H1 (cell line): ENCODE data around the gene SUDS3. TPM values are rescaled to one million over a fixed set of nuclear protein-coding genes. Genes with fewer than 3 reads are reported as not detected.

Source experiments
- CTCF ChIA-PET: fragments of 300-600 bp; sonication (Branson Sonifier 250); formaldehyde crosslinking; loops from one replicate; lab custom pipeline; 2021; ENCODE audit not compliant: partially characterized antibody; lab: Charles Lee
- POLR2A ChIA-PET: fragments of 300-600 bp; sonication (Branson Sonifier 250); formaldehyde crosslinking; loops from one replicate; lab custom pipeline; 2021; ENCODE audit warnings: inconsistent platforms; ENCODE audit not compliant: partially characterized antibody; lab: Charles Lee
- DNase-seq, 2 experiments: peaks; one replicate each; pipeline versions ENCODE4 v3.0.0 to v3.0.0-alpha.2; 2010 to 2022; ENCODE audit warnings: low spot score in 2 of 2, low read depth in 1 of 2, mixed read lengths in 1 of 2
- FAIRE-seq: peaks from 2 replicates; lab custom pipeline; 2011; peaks lifted over from hg19 to GRCh38; lab: Jason Lieb, UNC
- H2AFZ ChIP-seq: 2 replicates; pipeline ENCODE4 v1.8.1; 2012; ENCODE audit warnings: low read length, inconsistent platforms
- H2AK5ac ChIP-seq: 2 replicates; pipeline ENCODE4 v1.6.1; 2013; ENCODE audit warnings: low read depth, low read length
- H2BK120ac ChIP-seq: replicated peaks from 2 replicates; pipeline ENCODE3; 2013; ENCODE audit warnings: low read depth, low read length, inconsistent platforms
- H2BK12ac ChIP-seq: 2 replicates; pipeline ENCODE4 v1.6.1; 2013; ENCODE audit warnings: low read depth, low read length
- H2BK15ac ChIP-seq: 2 replicates; pipeline ENCODE4 v1.6.1; 2013; ENCODE audit warnings: low read length
- H2BK20ac ChIP-seq: 2 replicates; pipeline ENCODE4 v1.6.1; 2013; ENCODE audit warnings: low read length
- H2BK5ac ChIP-seq: 2 replicates; pipeline ENCODE4 v1.6.1; 2013; ENCODE audit warnings: low read depth, low read length
- H3K14ac ChIP-seq: 2 replicates; pipeline ENCODE4 v1.6.1; 2013; ENCODE audit warnings: inconsistent platforms; ENCODE audit not compliant: insufficient read length
- H3K18ac ChIP-seq: 2 replicates; pipeline ENCODE4 v1.6.1; 2013; ENCODE audit warnings: low read length; ENCODE audit errors: extremely low read depth
- H3K23ac ChIP-seq: 2 replicates; pipeline ENCODE4 v1.6.1; 2013; ENCODE audit warnings: inconsistent platforms; ENCODE audit not compliant: insufficient read length
- H3K23me2 ChIP-seq: 2 replicates; pipeline ENCODE4 v1.6.1; 2013; ENCODE audit warnings: low read depth, low read length
- H3K27ac ChIP-seq: 2 replicates; pipeline ENCODE4 v1.6.1; 2011; ENCODE audit warnings: low read depth, low read length, inconsistent platforms
- H3K27me3 ChIP-seq, 4 experiments: replicated peaks in 1 of 4; 1 replicate in 1 of 4; 2 replicates in 3 of 4; pipeline versions ENCODE4 v1.6.1 to v1.8.1; 2011 to 2013; ENCODE audit warnings: low read length in 3 of 4, mild to moderate bottlenecking in 3 of 4, inconsistent platforms in 2 of 4, mixed read lengths in 2 of 4, moderate library complexity in 1 of 4; ENCODE audit not compliant: control insufficient read depth in 3 of 4, insufficient read depth in 3 of 4; ENCODE audit errors: extremely low read depth in 1 of 4
- H3K36me3 ChIP-seq, 4 experiments: 2 replicates each; pipeline versions ENCODE4 v1.6.1 to v1.8.1; 2011 to 2013; ENCODE audit warnings: mild to moderate bottlenecking in 4 of 4, low read length in 3 of 4, moderate library complexity in 2 of 4, control low read depth in 1 of 4, inconsistent platforms in 1 of 4; ENCODE audit not compliant: insufficient read depth in 4 of 4, control insufficient read depth in 2 of 4
- H3K4ac ChIP-seq: replicated peaks from 2 replicates; pipeline ENCODE3; 2013; ENCODE audit warnings: low read length, low read depth, mixed read lengths, inconsistent platforms; ENCODE audit not compliant: insufficient read length
- H3K4me1 ChIP-seq, 4 experiments: replicated peaks in 1 of 4; 1 replicate in 1 of 4; 2 replicates in 3 of 4; pipeline versions ENCODE4 v1.6.1 to v1.8.1; 2011 to 2013; ENCODE audit warnings: low read length in 3 of 4, inconsistent platforms in 2 of 4, mixed read lengths in 1 of 4; ENCODE audit not compliant: insufficient read depth in 4 of 4, control insufficient read depth in 3 of 4
- H3K4me2 ChIP-seq, 2 experiments: 2 replicates each; pipeline versions ENCODE4 v1.6.1 to v1.8.1; 2011 to 2013; ENCODE audit warnings: low read depth in 2 of 2, low read length in 2 of 2, control low read depth in 1 of 2, inconsistent platforms in 1 of 2, mild to moderate bottlenecking in 1 of 2; ENCODE audit not compliant: insufficient read depth in 1 of 2
- H3K4me3 ChIP-seq, 4 experiments: fragments of 200-600, 300-600 bp in 1 of 4; sonication (generic), shearing (Covaris generic), sonication (Bioruptor Twin) in 1 of 4; 2 replicates each; pipeline versions ENCODE4 v1.5.1 to v1.8.1; 2011 to 2016; ENCODE audit warnings: low read length in 4 of 4, low read depth in 3 of 4, control low read depth in 2 of 4, inconsistent platforms in 2 of 4, mild to moderate bottlenecking in 2 of 4, mixed read lengths in 1 of 4, moderate library complexity in 1 of 4; ENCODE audit not compliant: insufficient read depth in 2 of 4; ENCODE audit errors: extremely low read depth in 1 of 4
- H3K56ac ChIP-seq: replicated peaks from 2 replicates; pipeline ENCODE3; 2013; ENCODE audit warnings: low read depth, mild to moderate bottlenecking, mixed read lengths, low read length, inconsistent platforms; ENCODE audit not compliant: insufficient read length
- H3K79me1 ChIP-seq: 2 replicates; pipeline ENCODE4 v1.6.1; 2013; ENCODE audit warnings: low read depth, low read length, control low read depth
- H3K79me2 ChIP-seq, 2 experiments: 2 replicates each; pipeline versions ENCODE4 v1.6.1 to v1.8.1; 2012 to 2013; ENCODE audit warnings: low read length in 2 of 2, mild to moderate bottlenecking in 2 of 2, inconsistent platforms in 1 of 2; ENCODE audit not compliant: insufficient read depth in 2 of 2, control insufficient read depth in 1 of 2
- H3K9ac ChIP-seq, 4 experiments: replicated peaks in 1 of 4; 1 replicate in 1 of 4; 2 replicates in 3 of 4; pipeline versions ENCODE4 v1.6.1 to v1.8.1; 2011 to 2013; ENCODE audit warnings: low read depth in 3 of 4, low read length in 3 of 4, control low read depth in 2 of 4, mild to moderate bottlenecking in 2 of 4, moderate library complexity in 2 of 4, inconsistent platforms in 1 of 4; ENCODE audit errors: extremely low read depth in 1 of 4
- H3K9me3 ChIP-seq, 2 experiments: 2 replicates each; pipeline versions ENCODE4 v1.6.1 to v1.8.1; 2012 to 2013; ENCODE audit warnings: mild to moderate bottlenecking in 2 of 2, moderate library complexity in 2 of 2, control low read depth in 1 of 2, inconsistent platforms in 1 of 2, low read depth in 1 of 2, low read length in 1 of 2, mixed read lengths in 1 of 2; ENCODE audit not compliant: insufficient read depth in 2 of 2
- H4K20me1 ChIP-seq, 2 experiments: replicated peaks in 1 of 2; 2 replicates each; pipeline versions ENCODE3 to v1.8.1; 2011 to 2013; ENCODE audit warnings: inconsistent platforms in 2 of 2, low read length in 2 of 2, mild to moderate bottlenecking in 1 of 2; ENCODE audit not compliant: insufficient read depth in 2 of 2, control insufficient read depth in 1 of 2
- H4K5ac ChIP-seq: 2 replicates; pipeline ENCODE4 v1.6.1; 2013; ENCODE audit warnings: low read length, low read depth, mixed read lengths, inconsistent platforms; ENCODE audit not compliant: insufficient read length
- H4K8ac ChIP-seq: 2 replicates; pipeline ENCODE4 v1.8.0; 2013; ENCODE audit warnings: mild to moderate bottlenecking, moderate library complexity, low read length, inconsistent platforms; ENCODE audit not compliant: insufficient read depth; ENCODE audit errors: extremely low read depth
- H4K91ac ChIP-seq: replicated peaks from 2 replicates; pipeline ENCODE3; 2013; ENCODE audit warnings: low read length, mixed read lengths, inconsistent platforms; ENCODE audit not compliant: insufficient read length
- CBX5 ChIP-seq: fragments of 300-800, 300-1000 bp; sonication (generic); IDR thresholded peaks from 2 replicates; pipeline ENCODE4 v1.7.1; 2016; ENCODE audit warnings: antibody characterized with exemption, low read length, low read depth
- EP300 ChIP-seq, 2 experiments: IDR thresholded peaks; 1 replicate in 1 of 2; 2 replicates in 1 of 2; pipeline ENCODE4 v1.6.1; 2011 to 2012; ENCODE audit warnings: low read depth in 2 of 2, low read length in 2 of 2, mild to moderate bottlenecking in 2 of 2, borderline replicate concordance in 1 of 2, inconsistent platforms in 1 of 2, moderate library complexity in 1 of 2
- POU5F1 ChIP-seq: IDR thresholded peaks from 2 replicates; pipeline ENCODE4 v1.6.1; 2011; ENCODE audit warnings: low read depth, mild to moderate bottlenecking, low read length, moderate library complexity
- RNF2 ChIP-seq: fragments of 200-900, 300-1000 bp; sonication (generic); IDR thresholded peaks from 2 replicates; pipeline ENCODE4 v1.7.1; 2016; ENCODE audit warnings: borderline replicate concordance, low read depth, mild to moderate bottlenecking, antibody characterized with exemption, low read length; ENCODE audit not compliant: poor library complexity, severe bottlenecking; ENCODE audit errors: missing control alignments
- SP4 ChIP-seq: IDR thresholded peaks from 2 replicates; pipeline ENCODE4 v1.6.1; 2012; ENCODE audit warnings: low read length, inconsistent platforms
- TAF1 ChIP-seq: IDR thresholded peaks from 2 replicates; pipeline ENCODE4 v1.6.1; 2011; ENCODE audit warnings: mild to moderate bottlenecking, low read depth, low read length
- WGBS, 2 experiments: shearing (Covaris generic) in 1 of 2; methylation state at CpG; one replicate each; pipeline versions ENCODE4 v1.1.6 to v1.1.7; 2013 to 2015; ENCODE audit warnings: low lambda C conversion rate in 2 of 2, mixed read lengths in 2 of 2, inconsistent platforms in 1 of 2, low coverage in 1 of 2, missing lambda C conversion rate in 1 of 2; ENCODE audit not compliant: insufficient replicate concordance in 2 of 2, insufficient coverage in 1 of 2, insufficient read length in 1 of 2; ENCODE audit errors: extremely low coverage in 1 of 2, missing lambda C conversion rate in 1 of 2; 5-methylcytosine and 5-hydroxymethylcytosine counted together
- polyA plus RNA-seq, 7 experiments: library from polyadenylated mRNA; depleted of rRNA in 3 of 7; stranded (reverse) in 5 of 7; unstranded in 2 of 7; fragments of >200 nt in 5 of 7; fragments of 200-250 nt in 2 of 7; gene quantifications; 1 replicate in 5 of 7; 2 replicates in 1 of 7; 4 replicates in 1 of 7; pipeline versions ENCODE4 v1.2.1 to v1.2.3, GENCODE V29; 2011 to 2013; ENCODE audit warnings: missing spikeins in 2 of 7, mixed read lengths in 2 of 7
- total RNA-seq: library from RNA; stranded (reverse); fragmentation: NEBNext Ultra II Directional; extraction: Animal tissue kit (Norgen Biotek cat#: 25700); gene quantifications from 2 replicates; pipeline ENCODE4 v1.2.1, GENCODE V29; 2021
- TF ChIP-seq, protein P1 (sequence below): IDR thresholded peaks from 2 replicates; pipeline ENCODE4 v1.6.1; 2012; ENCODE audit warnings: low read length, inconsistent platforms

Gene SUDS3
- total and polyA plus RNA-seq, 2 of the 8 experiments (the other 6 are each of a cell fraction or from before 2014, with no cell fraction given) = 30.0 to 58.7 TPM

DNA sequence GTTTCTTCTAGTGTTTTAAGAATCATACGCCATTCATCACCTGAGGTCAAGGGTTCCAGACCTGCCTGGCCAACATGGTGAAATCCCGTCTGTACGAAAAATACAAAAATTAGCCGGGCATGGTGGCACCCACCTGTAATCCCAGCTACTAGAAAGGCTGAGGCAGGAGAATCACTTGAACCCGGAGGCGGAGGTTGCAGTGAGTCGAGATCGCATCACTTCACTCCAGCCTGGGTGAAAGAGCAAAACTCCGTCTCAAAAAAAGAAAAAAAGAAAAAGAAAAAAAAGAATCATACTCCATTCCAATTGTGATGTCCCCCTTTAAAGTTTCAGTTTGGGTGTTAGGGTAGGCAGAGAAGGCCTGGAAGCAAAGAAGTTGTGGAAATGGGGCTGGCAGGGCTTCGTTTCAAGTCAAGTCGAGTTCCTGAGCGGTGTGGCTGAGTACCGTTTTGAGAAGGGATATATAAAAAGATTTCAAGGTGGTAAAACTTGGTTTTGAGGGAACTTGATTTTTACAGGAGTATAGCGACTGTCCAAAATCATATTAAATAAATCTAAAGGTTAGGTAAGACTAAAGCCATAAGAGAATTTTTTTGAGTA is 2.1 kb upstream of the SUDS3 start:
- Histone ChIP-seq H3K4me2 (peak overlapping the region in 1 of 2 experiments; percentile 74; a peak in 1 of 4 replicates), H3K23me2 (peaks cover 23% of the 10 kb centered on the region)
- POLR2A ChIA-PET = interaction anchor here (0.6 to 1.5 kb wide), 3 partner anchors 162 to 219 kb away, joined by 3 read pairs; no protein-coding TSS in a partner anchor
- TF ChIP-seq, protein P1, sequence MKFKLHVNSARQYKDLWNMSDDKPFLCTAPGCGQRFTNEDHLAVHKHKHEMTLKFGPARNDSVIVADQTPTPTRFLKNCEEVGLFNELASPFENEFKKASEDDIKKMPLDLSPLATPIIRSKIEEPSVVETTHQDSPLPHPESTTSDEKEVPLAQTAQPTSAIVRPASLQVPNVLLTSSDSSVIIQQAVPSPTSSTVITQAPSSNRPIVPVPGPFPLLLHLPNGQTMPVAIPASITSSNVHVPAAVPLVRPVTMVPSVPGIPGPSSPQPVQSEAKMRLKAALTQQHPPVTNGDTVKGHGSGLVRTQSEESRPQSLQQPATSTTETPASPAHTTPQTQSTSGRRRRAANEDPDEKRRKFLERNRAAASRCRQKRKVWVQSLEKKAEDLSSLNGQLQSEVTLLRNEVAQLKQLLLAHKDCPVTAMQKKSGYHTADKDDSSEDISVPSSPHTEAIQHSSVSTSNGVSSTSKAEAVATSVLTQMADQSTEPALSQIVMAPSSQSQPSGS = no peak
- no peak for TF ChIP-seq SP4
- no peak for TF ChIP-seq CBX5
- no peak for TF ChIP-seq EP300 (IDR thresholded peaks at IDR 0.05; ENCODE audit: borderline replicate concordance in 1 of 2, low read depth in 2 of 2, low read length in 2 of 2)
- no peak for TF ChIP-seq RNF2
- no peak for TF ChIP-seq POU5F1
- no peak for TF ChIP-seq TAF1

More for the DNA sequence above, 2.1 kb upstream of the SUDS3 start:
- Histone ChIP-seq H3K4me3 (no peak overlapping the region), H4K20me1 (peaks cover 4 to 6% of the 10 kb centered on the region in 2 experiments), H2BK15ac (no peak overlapping the region), H3K27ac (no peak overlapping the region), H3K14ac (no peak overlapping the region), H4K91ac (no peak overlapping the region), H2BK20ac (no peak overlapping the region), H4K5ac (no peak overlapping the region), H3K56ac (no peak overlapping the region), H3K4me1 (peaks cover 5 to 9% (median 7%) of the 10 kb centered on the region in 4 experiments; a peak in 6 of 7 replicates), H3K9ac (no peak overlapping the region), H3K79me2 (peaks cover 3 to 24% of the 10 kb centered on the region in 2 experiments), H3K27me3 (peaks cover 0 to 13% (median 8%) of the 10 kb centered on the region in 4 experiments; a peak in 5 of 7 replicates), H2BK12ac (no peak overlapping the region), H3K79me1 (0 out of 2 replicates have a peak, but pooled peaks cover 3% of the 10 kb centered on the region), H4K8ac (no peak overlapping the region), H3K9me3 (no peaks in the 10 kb centered on the region), H3K18ac (no peak overlapping the region), H3K4ac (no peak overlapping the region), H2BK120ac (no peak overlapping the region), H3K36me3 (peaks cover 0 to under 1% (median 0%) of the 10 kb centered on the region in 4 experiments; a peak in 2 of 8 replicates), H2AFZ (no peak overlapping the region), H2AK5ac (no peak overlapping the region), H2BK5ac (no peak overlapping the region), H3K23ac (no peak overlapping the region)
- DNase-seq (peak in 1 of 2 experiments; percentile 13), FAIRE-seq (no peak)
- WGBS, 2 experiments = 94% methylated on average over 14 of the region's 14 CpGs; no CpG with 5 or more reads in 1 of the 2 experiments
- CTCF ChIA-PET = interaction anchor here (1.4 to 7.4 kb wide), 2 partner anchors 184 to 191 kb away, joined by 3 to 120 read pairs; no protein-coding TSS in a partner anchor
